SK-N-SH treated with all-trans-retinoic acid at 6 μM for 48 hours (cell line): Measurements from ENCODE around the gene GSC2.

Experiments
- ATAC-seq: fragments of 200-7000 bp; cut with Tn5 transposase; 3 replicates; pipeline ENCODE4 v1.9.1; 2020; ENCODE audit warnings: mild to moderate bottlenecking, moderate library complexity
- ARNTL ChIP-seq: fragments of 450-650 bp; formaldehyde crosslinking; IDR thresholded peaks from 2 replicates; pipeline ENCODE4 v1.5.0; 2020; ENCODE audit warnings: low read depth, mild to moderate bottlenecking, moderate library complexity, borderline replicate concordance
- BACH2 ChIP-seq: fragments of 250-450 bp; sonication (Bioruptor Pico); IDR thresholded peaks from 2 replicates; pipeline ENCODE4 v1.9.0; 2021; ENCODE audit warnings: mild to moderate bottlenecking, borderline replicate concordance
- CSDC2 ChIP-seq: fragments of 250-450 bp; sonication (Bioruptor Pico); IDR thresholded peaks from 2 replicates; pipeline ENCODE4 v1.5.0; 2020; ENCODE audit warnings: mild to moderate bottlenecking, moderate library complexity
- GLIS3 ChIP-seq: fragments of 250-450 bp; sonication (Bioruptor Pico); IDR thresholded peaks from 2 replicates; pipeline ENCODE4 v1.5.0; 2020; ENCODE audit warnings: mild to moderate bottlenecking, moderate library complexity
- ISL1 ChIP-seq: fragments of 250-450 bp; sonication (Bioruptor Pico); IDR thresholded peaks from 2 replicates; pipeline ENCODE4 v2.1.2; 2022; ENCODE audit warnings: mild to moderate bottlenecking, moderate library complexity
- OSR1 ChIP-seq: fragments of 250-450 bp; sonication (Bioruptor Pico); IDR thresholded peaks from 2 replicates; pipeline ENCODE4 v1.8.0; 2022; ENCODE audit warnings: moderate library complexity, mild to moderate bottlenecking, inconsistent platforms
- PPARA ChIP-seq: fragments of 250-450 bp; sonication (Bioruptor Pico); IDR thresholded peaks from 2 replicates; pipeline ENCODE4 v1.5.0; 2020; ENCODE audit warnings: mild to moderate bottlenecking, borderline replicate concordance
- RARB ChIP-seq: fragments of 250-450 bp; sonication (Bioruptor Pico); IDR thresholded peaks from 2 replicates; pipeline ENCODE4 v1.8.0; 2021; ENCODE audit warnings: mild to moderate bottlenecking, moderate library complexity
- SNAI2 ChIP-seq: fragments of 250-450 bp; sonication (Bioruptor Pico); IDR thresholded peaks from 2 replicates; pipeline ENCODE4 v1.5.0; 2020; ENCODE audit warnings: mild to moderate bottlenecking, moderate library complexity
- TCF4 ChIP-seq: fragments of 250-450 bp; sonication (Bioruptor Pico); IDR thresholded peaks from 2 replicates; pipeline ENCODE4 v1.8.0; 2021; ENCODE audit warnings: mild to moderate bottlenecking, moderate library complexity, borderline replicate concordance
- TOX ChIP-seq: fragments of 250-450 bp; sonication (Bioruptor Pico); IDR thresholded peaks from 2 replicates; pipeline ENCODE4 v1.8.0; 2021; ENCODE audit warnings: mild to moderate bottlenecking, moderate library complexity, borderline replicate concordance
- ZC3H10 ChIP-seq: fragments of 250-450 bp; sonication (Bioruptor Pico); IDR thresholded peaks from 2 replicates; pipeline ENCODE4 v1.5.1; 2021; ENCODE audit warnings: mild to moderate bottlenecking, moderate library complexity
- ZFP3 ChIP-seq: fragments of 250-450 bp; sonication (Bioruptor Pico); IDR thresholded peaks from 2 replicates; pipeline ENCODE4 v1.5.0; 2020; ENCODE audit warnings: mild to moderate bottlenecking, moderate library complexity
- ZNF565 ChIP-seq: fragments of 450-650 bp; formaldehyde crosslinking; conservative IDR thresholded peaks from 2 replicates; pipeline ENCODE4 v1.5.0; 2020; ENCODE audit warnings: low read depth, mild to moderate bottlenecking, moderate library complexity
- ZNF70 ChIP-seq: fragments of 450-650 bp; formaldehyde crosslinking; IDR thresholded peaks from 2 replicates; pipeline ENCODE4 v1.5.0; 2020; ENCODE audit warnings: mild to moderate bottlenecking, moderate library complexity
- ZNF8 ChIP-seq: fragments of 450-650 bp; formaldehyde crosslinking; IDR thresholded peaks from 2 replicates; pipeline ENCODE4 v1.5.0; 2020; ENCODE audit warnings: mild to moderate bottlenecking, moderate library complexity
- TF ChIP-seq, protein P1 (sequence below): fragments of 250-450 bp; sonication (Bioruptor Pico); IDR thresholded peaks from 2 replicates; pipeline ENCODE4 v1.5.0; 2020; ENCODE audit warnings: mild to moderate bottlenecking, moderate library complexity
- TF ChIP-seq, protein P2 (sequence below): fragments of 250-450 bp; sonication (Bioruptor Pico); IDR thresholded peaks from 2 replicates; pipeline ENCODE4 v1.8.0; 2020; ENCODE audit warnings: mild to moderate bottlenecking, moderate library complexity, borderline replicate concordance
- TF ChIP-seq, protein P3 (sequence below): fragments of 250-450 bp; sonication (Bioruptor Pico); IDR thresholded peaks from 2 replicates; pipeline ENCODE4 v1.8.0; 2021; ENCODE audit warnings: low read depth, mild to moderate bottlenecking, moderate library complexity, borderline replicate concordance
- TF ChIP-seq, protein P4 (sequence below): fragments of 250-450 bp; sonication (Bioruptor Pico); IDR thresholded peaks from 2 replicates; pipeline ENCODE4 v1.5.1; 2020; ENCODE audit warnings: low read depth, mild to moderate bottlenecking, moderate library complexity
- TF ChIP-seq, protein P5 (sequence below): fragments of 250-450 bp; sonication (Bioruptor Pico); IDR thresholded peaks from 2 replicates; pipeline ENCODE4 v1.5.1; 2021; ENCODE audit warnings: mild to moderate bottlenecking, moderate library complexity

GSC2 gene

DNA sequence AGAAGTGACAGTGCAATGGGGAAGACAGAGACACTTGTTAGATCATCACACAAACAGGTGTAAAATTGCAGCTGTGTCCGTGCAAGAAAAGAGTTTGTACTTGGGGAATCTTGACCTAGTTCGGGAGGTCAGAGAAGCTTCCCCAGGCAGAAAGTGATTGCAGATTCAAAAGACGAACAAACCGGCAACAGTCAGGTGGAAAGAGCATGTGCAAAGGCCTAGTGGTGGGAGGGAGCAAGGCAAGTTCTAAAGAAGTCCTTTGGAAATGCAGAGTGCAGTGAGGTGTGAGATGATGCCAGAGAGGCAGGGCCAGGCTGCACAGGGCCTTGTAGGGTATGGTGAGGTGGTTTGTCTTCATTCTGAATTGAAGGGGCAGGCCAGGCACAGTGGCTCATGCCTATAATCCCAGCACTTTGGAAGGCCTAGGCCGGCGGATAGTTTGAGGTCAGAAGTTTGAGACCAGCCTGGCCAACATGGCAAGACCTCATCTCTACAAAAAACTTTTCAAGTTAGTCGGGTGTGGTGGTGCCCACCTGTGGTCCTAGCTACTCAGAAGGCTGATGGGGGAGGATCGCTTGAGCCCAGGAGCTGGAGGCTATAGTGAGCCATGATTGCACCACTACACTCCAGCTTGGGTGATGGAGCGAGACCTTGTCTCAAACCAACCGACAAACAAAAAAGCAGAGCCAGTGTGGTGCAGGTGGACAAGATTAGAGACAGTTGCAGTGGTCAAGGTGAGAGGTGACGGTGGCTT lies 3.7 kb downstream of the GSC2 start:
- ATAC-seq: no peak
- TF ChIP-seq, protein P1, sequence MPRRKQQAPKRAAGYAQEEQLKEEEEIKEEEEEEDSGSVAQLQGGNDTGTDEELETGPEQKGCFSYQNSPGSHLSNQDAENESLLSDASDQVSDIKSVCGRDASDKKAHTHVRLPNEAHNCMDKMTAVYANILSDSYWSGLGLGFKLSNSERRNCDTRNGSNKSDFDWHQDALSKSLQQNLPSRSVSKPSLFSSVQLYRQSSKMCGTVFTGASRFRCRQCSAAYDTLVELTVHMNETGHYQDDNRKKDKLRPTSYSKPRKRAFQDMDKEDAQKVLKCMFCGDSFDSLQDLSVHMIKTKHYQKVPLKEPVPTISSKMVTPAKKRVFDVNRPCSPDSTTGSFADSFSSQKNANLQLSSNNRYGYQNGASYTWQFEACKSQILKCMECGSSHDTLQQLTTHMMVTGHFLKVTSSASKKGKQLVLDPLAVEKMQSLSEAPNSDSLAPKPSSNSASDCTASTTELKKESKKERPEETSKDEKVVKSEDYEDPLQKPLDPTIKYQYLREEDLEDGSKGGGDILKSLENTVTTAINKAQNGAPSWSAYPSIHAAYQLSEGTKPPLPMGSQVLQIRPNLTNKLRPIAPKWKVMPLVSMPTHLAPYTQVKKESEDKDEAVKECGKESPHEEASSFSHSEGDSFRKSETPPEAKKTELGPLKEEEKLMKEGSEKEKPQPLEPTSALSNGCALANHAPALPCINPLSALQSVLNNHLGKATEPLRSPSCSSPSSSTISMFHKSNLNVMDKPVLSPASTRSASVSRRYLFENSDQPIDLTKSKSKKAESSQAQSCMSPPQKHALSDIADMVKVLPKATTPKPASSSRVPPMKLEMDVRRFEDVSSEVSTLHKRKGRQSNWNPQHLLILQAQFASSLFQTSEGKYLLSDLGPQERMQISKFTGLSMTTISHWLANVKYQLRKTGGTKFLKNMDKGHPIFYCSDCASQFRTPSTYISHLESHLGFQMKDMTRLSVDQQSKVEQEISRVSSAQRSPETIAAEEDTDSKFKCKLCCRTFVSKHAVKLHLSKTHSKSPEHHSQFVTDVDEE: no peak
- TF ChIP-seq CSDC2 (CRISPR knock-in tag): no peak
- TF ChIP-seq ZNF8 (CRISPR knock-in tag): no peak
- no peak for TF ChIP-seq ISL1 (CRISPR knock-in tag)
- TF ChIP-seq ARNTL: no peak
- TF ChIP-seq TCF4 (CRISPR knock-in tag): no peak
- no peak for TF ChIP-seq TOX (CRISPR knock-in tag)
- no peak for TF ChIP-seq PPARA
- TF ChIP-seq SNAI2: no peak
- TF ChIP-seq ZC3H10: no peak
- no peak for TF ChIP-seq RARB (CRISPR knock-in tag)
- TF ChIP-seq GLIS3 (CRISPR knock-in tag): no peak
- TF ChIP-seq BACH2 (CRISPR knock-in tag): no peak
- TF ChIP-seq ZNF70 (CRISPR knock-in tag): no peak
- TF ChIP-seq, protein P2, sequence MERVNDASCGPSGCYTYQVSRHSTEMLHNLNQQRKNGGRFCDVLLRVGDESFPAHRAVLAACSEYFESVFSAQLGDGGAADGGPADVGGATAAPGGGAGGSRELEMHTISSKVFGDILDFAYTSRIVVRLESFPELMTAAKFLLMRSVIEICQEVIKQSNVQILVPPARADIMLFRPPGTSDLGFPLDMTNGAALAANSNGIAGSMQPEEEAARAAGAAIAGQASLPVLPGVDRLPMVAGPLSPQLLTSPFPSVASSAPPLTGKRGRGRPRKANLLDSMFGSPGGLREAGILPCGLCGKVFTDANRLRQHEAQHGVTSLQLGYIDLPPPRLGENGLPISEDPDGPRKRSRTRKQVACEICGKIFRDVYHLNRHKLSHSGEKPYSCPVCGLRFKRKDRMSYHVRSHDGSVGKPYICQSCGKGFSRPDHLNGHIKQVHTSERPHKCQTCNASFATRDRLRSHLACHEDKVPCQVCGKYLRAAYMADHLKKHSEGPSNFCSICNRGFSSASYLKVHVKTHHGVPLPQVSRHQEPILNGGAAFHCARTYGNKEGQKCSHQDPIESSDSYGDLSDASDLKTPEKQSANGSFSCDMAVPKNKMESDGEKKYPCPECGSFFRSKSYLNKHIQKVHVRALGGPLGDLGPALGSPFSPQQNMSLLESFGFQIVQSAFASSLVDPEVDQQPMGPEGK (CRISPR knock-in tag): no peak

DNA sequence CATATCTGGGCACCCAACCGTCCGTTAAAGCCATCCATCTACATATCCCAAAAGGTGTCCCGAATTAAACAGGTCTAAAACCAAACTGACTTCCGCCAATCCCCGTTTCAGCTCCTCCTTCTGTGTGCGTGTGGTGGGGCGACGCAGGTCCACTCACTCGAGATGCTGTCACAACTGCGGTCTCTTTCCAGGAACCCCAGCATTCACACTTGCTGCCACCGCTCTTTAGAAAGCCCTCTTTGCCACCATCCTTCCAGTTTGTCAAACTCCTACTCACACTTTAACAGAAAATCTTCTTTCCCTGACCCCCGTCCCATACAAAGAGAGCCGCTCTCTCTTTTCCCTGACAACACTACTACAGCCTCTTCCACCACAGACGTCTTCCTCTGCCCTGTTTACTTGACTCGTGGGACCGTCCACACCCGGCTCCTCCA lies 6.1 kb downstream of the GSC2 start:
- TF ChIP-seq, protein P3, sequence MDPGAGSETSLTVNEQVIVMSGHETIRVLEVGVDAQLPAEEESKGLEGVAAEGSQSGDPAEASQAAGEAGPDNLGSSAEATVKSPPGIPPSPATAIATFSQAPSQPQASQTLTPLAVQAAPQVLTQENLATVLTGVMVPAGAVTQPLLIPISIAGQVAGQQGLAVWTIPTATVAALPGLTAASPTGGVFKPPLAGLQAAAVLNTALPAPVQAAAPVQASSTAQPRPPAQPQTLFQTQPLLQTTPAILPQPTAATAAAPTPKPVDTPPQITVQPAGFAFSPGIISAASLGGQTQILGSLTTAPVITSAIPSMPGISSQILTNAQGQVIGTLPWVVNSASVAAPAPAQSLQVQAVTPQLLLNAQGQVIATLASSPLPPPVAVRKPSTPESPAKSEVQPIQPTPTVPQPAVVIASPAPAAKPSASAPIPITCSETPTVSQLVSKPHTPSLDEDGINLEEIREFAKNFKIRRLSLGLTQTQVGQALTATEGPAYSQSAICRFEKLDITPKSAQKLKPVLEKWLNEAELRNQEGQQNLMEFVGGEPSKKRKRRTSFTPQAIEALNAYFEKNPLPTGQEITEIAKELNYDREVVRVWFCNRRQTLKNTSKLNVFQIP (CRISPR knock-in tag): no peak
- TF ChIP-seq, protein P2 (CRISPR knock-in tag): no peak
- TF ChIP-seq ARNTL (no peak), ZC3H10 (no peak), RARB (CRISPR knock-in tag) (no peak), ISL1 (CRISPR knock-in tag) (no peak), ZFP3 (CRISPR knock-in tag) (no peak), PPARA (no peak), OSR1 (CRISPR knock-in tag) (no peak), TOX (CRISPR knock-in tag) (no peak), BACH2 (CRISPR knock-in tag) (no peak), GLIS3 (CRISPR knock-in tag) (no peak), ZNF565 (no peak), TCF4 (CRISPR knock-in tag) (no peak), SNAI2 (no peak), ZNF70 (CRISPR knock-in tag) (no peak)
- TF ChIP-seq, protein P1: no peak
- TF ChIP-seq, protein P4, sequence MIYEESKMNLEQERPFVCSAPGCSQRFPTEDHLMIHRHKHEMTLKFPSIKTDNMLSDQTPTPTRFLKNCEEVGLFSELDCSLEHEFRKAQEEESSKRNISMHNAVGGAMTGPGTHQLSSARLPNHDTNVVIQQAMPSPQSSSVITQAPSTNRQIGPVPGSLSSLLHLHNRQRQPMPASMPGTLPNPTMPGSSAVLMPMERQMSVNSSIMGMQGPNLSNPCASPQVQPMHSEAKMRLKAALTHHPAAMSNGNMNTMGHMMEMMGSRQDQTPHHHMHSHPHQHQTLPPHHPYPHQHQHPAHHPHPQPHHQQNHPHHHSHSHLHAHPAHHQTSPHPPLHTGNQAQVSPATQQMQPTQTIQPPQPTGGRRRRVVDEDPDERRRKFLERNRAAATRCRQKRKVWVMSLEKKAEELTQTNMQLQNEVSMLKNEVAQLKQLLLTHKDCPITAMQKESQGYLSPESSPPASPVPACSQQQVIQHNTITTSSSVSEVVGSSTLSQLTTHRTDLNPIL (CRISPR knock-in tag): no peak
- TF ChIP-seq, protein P5, sequence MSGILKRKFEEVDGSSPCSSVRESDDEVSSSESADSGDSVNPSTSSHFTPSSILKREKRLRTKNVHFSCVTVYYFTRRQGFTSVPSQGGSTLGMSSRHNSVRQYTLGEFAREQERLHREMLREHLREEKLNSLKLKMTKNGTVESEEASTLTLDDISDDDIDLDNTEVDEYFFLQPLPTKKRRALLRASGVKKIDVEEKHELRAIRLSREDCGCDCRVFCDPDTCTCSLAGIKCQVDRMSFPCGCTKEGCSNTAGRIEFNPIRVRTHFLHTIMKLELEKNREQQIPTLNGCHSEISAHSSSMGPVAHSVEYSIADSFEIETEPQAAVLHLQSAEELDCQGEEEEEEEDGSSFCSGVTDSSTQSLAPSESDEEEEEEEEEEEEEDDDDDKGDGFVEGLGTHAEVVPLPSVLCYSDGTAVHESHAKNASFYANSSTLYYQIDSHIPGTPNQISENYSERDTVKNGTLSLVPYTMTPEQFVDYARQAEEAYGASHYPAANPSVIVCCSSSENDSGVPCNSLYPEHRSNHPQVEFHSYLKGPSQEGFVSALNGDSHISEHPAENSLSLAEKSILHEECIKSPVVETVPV (CRISPR knock-in tag): no peak
- ATAC-seq: peak; percentile 24; the same call in 2 of the 3 replicates
